GM19099 (cell line): ENCODE results near the gene RAE1.

Experiments used
- POLR2A ChIP-seq: IDR thresholded peaks from 3 replicates; pipeline ENCODE4 v1.6.1; 2011; ENCODE audit warnings: low read depth; ENCODE audit not compliant: insufficient read length; ENCODE audit errors: extremely low read depth

Gene RAE1

GRCh38 chr20:57378646-57379262 lies 27.7 kb downstream of the RAE1 start:
- TF ChIP-seq POLR2A: no peak

GRCh38 chr20:57379263-57379647 lies 28.2 kb downstream of the RAE1 start:
- no peak for TF ChIP-seq POLR2A

DNA sequence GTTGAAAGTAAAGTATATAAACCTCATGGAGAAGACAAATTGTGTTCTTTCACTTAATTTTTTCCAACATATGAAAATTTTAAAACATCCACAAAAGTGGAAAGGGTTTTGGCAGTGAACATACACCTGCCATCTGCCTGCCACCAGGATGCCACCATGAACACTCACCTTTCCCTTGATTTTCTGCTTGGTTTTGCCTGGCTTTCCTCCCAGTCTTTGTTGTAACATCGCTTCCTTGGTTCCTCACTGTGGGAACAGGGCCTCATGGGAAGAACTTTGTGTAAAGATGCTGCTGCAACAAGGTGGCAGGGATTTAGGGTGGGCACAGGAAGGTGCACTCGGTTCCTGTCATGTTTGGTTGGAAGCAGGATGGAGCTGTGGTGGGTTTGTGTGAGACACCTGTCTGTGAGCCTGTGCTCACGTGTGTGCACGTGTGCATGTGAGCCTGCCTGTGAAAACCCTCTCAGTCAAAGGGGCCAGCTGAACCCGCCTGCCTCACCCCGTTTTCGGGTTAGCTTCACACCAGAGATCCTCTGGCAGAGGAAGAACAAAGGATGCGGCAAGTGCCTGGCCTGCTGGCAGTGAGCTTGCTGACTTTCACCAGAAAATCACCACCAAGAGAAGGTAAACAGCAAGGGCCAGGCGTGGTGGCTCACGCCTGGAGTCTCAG lies 29.2 kb downstream of the RAE1 start:
- TF ChIP-seq POLR2A: no peak

DNA sequence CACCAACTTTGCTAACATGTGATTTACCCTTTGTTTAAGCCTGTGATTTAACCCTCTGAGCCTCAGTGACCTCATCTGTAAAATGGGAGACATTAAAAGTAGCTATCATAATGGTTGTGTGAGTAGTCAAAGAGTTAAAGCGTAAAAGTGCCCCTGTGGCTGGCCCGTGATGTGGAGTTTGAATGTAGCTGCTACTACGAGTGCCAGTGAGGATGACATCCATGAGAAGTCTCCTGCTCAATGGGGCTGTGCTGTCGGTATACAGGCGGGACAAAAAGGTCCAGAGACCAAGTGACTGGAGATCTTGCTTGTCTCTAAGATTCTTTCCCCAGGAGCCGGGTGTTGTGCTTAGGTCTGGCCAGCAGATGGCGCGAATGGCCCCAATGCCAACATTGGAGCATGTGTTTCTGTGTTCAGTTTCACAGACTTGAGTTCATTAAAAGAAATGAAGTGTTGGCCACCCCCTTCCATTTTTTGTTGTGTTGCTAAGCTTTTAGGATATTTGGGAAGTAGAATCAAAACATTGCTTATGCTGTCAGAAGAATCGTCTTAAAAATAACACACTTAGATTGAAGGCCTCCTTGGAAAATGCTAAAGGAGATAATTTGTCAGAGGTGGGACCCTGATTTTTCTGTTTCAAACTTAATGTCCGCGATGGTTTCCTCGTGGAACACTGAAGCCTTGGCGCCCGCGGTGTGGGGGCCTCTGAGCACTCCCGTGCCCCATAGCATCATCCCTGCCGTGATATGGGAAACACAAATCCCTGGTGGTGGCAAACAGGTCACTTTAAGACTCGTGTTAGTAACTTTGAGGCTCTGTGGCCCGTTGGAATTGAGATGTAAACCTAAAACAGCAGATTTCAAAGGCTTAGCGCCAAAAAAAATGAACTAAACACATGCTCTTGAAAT lies 30.8 kb downstream of the RAE1 start:
- TF ChIP-seq POLR2A: no peak

- TF ChIP-seq POLR2A: no peak
These were observed 31.5 kb downstream of the RAE1 start for GRCh38 chr20:57382516-57382915.

DNA sequence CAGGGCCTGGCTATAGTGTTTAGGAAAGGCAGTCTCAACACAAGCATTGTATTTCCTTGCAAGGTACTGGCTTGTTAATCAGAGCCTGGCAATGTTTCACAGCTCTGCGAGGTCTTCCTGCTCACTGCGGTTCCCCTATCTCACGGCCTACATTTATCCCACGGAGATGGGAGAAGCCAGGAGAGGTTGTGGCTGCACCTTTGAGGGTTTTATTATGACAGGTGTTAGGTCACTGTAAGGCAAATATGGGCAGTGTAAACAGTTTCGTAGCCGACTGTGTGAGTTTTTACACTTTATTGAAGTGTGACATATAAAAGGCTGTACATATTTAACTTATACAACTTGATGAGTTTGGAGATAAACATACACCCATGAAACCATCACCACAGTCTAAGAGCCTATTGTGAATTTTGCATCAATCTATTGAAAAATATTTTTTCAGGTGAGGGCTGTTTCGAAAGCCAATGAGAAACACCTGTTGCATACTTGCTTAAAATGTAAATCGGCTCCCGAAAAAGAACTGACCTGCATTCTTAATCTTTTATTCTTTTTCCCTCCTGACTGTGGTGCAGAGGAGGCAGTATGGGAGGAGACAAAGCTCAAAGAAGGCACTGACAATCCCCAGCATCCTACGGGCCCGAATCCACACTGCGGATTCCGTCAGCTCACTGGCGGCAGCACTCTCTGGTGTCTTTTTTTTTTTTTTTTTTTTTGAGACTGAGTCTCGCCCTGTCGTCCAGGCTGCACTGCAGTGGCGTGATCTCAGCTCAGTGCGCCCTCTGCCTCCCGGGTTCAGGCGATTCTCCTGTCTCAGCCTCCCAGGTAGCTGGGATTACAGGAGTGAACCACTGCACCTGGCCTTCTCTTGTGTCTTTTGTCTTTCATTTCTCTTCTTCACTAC lies 32.6 kb downstream of the RAE1 start:
- TF ChIP-seq POLR2A: no peak

- no peak for TF ChIP-seq POLR2A
These were observed 33.4 kb downstream of the RAE1 start for GRCh38 chr20:57384486-57384885.

- TF ChIP-seq POLR2A: no peak
These were observed 34.1 kb downstream of the RAE1 start for GRCh38 chr20:57384953-57385761.

DNA sequence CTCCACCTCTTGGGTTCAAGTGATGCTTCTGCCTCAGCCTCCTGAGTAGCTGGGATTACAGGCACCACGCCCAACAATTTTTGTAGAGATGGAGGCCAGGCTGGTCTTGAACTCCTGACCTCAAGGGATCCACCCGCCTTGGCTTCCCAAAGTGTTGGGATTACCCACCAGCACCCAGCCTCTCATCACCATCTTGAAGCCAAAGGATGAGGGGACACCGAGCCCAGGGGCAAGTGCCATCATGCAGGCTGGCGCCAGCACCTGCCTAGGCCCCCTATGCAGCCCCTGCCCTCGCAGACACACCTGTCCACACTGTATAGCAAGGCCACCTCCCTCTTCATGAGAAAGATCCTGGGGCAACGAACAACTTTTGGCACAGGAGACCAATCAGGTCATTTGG lies 34.9 kb downstream of the RAE1 start:
- TF ChIP-seq POLR2A: no peak

DNA sequence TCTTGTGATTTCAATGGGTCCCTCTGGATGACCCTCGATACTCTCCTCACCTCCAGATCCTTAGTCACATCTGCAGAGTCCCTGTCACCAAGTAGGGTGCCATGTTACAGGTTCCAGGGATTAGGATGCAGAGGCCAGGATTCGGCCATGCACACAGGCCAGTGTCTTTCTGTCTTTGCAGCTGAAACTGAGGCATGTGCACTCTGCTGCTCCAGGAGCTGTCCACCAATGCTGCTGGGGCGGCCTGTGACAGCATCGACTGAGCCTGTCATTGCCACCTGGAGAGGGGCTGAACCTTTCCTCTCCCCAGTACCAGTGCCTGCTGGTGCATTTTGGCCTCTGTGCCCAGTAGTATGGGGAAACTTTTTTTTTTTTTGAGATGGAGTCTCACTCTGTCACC lies 35.7 kb downstream of the RAE1 start:
- no peak for TF ChIP-seq POLR2A

DNA sequence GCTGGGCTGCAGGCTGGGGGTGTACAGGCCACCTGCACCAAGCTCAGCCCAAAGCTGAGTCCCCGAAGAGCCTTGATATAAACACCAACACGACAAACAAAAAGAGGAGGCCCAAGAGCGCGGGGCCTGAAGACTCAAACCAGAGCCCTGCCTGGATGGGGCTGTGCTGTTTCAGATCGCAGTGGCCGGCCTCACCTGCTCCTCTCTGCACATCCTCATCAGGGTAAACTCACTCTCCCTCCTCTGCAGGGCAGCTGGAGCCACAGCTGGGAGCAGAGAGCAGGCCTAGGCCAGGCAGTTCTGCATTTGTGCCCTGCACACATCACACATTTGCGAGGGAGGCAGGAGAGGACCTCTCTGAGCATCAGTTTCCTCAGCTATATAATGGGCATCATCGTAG lies 36.4 kb downstream of the RAE1 start:
- TF ChIP-seq POLR2A: no peak

DNA sequence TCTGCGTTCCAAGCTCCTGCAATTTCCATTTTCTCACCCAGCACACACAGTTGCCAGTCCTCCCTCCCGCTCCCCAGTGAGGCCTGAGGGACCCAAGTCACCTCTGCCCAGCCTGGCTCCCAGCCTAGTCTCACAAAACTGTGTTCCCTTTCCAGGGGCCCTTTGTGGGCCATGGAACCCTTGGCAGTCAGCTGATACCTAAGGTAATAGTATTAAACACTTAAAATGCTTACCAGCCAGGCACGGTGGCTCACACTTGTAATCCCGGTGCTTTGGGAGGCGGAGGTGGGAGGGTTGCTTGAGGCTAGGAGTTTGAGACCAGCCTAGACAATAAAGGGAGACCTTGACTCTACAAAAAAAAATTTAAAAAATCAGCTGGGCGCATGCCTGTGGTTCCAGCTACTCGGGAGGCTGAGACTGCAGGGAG lies 36.9 kb downstream of the RAE1 start:
- no peak for TF ChIP-seq POLR2A

GRCh38 chr20:57388953-57389694 lies 38.1 kb downstream of the RAE1 start:
- TF ChIP-seq POLR2A: no peak
